Measurements from ENCODE around the gene GOLGA2. TPM values are rescaled to one million over a fixed set of nuclear protein-coding genes. Genes with fewer than 3 reads are reported as not detected.

The GOLGA2 gene
- total and polyA plus RNA-seq, 4 experiments from 2014 or later: 1.4 to 82.4 (median 43.4) TPM

- DNase-seq: no peak
- intact Hi-C loops (cut with micrococcal nuclease): no loop called here
- Mint-ChIP-seq H3K4me1 (peaks cover 7 to 17% (median 12%) of the 10 kb centered on the region in 4 donors), H3K36me3 (no peaks in the 10 kb centered on the region), H3K4me3 (peak overlapping the region in 1 of 8 donors; percentile 17), H3K27me3 (peaks cover 0 to 5% of the 10 kb centered on the region in 2 donors), H3K9me3 (no peaks in the 10 kb centered on the region), H3K27ac (no peak overlapping the region)
- CTCF ChIA-PET (ENCODE audit: partially characterized antibody): interaction anchor here (0.6 to 1.5 kb wide), 2 partner anchors 17 to 347 kb away, joined by 3 read pairs; no protein-coding TSS in a partner anchor
- Histone ChIP-seq H3K9me3 (ENCODE audit: control insufficient read depth in 1 of 2, low read length in 2 of 2) (no peaks in the 10 kb centered on the region), H3K4me3 (ENCODE audit: low read length in 2 of 2) (no peak overlapping the region), H3K27me3 (ENCODE audit: insufficient read depth, low read length) (no peaks in the 10 kb centered on the region), H3K27ac (ENCODE audit: low read depth, low read length) (no peak overlapping the region), H3K4me1 (ENCODE audit: insufficient read depth, low read length) (peaks cover 15% of the 10 kb centered on the region), H3K36me3 (ENCODE audit: insufficient read depth, low read length) (no peaks in the 10 kb centered on the region)
- POLR2A ChIA-PET (ENCODE audit: partially characterized antibody): interaction anchor here (0.6 to 1.0 kb wide), 2 partner anchors 57 to 425 kb away, joined by 4 read pairs; partner anchors contain the start of gene BBLN
Measured at GRCh38 chr9:128216781-128217553, 58.8 kb downstream of the GOLGA2 start.

DNA sequence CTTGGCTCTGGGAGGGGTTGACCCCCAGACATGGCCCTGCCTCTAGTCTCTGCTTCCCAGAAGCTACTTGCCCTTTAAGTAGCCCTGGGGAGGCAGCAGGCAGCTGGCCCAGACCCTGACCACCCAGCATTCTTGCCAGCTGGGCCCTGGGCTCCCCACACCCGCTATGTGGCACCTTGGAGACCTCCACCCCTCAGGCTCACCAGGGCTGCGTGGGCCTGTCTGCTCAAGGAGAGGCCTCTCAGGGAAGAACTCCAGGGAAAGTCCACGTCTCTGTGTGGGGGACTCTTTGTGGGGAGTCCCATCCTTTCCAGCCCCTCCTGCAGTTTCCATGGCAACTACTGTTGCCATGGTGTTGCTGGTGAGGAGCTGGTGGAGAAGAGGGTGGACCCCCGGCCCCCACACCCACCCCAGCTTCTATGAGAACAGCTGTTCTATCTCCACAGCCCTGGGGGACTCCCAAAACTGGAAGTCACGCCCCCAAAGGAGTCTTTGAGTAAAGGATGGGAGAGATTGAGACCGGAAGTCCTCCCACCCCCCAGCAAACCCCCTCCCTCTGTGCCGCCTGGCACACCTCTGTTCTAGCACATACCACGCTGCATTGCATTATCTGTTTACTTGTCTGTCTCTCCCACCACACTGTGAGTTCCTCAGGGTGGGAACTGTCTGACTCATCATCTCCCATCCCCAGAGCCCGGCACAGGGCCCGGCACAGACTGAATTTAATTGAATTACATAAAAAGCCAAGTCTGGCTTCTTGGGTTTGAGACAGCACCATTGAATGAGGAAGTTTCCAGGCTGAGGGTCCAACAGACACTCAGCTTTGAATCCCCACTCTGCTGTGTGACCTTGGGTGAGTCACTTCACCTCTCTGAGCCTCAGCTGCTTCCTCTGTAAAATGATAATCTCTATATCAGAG, 60.1 kb downstream of the GOLGA2 start:
- ChIA-PET CTCF (ENCODE audit: partially characterized antibody) (interaction anchor here (0.6 kb wide), 1 partner anchor 346 kb away, joined by 3 read pairs; no protein-coding TSS in a partner anchor), POLR2A (ENCODE audit: partially characterized antibody) (no interaction called here)
- Histone ChIP-seq H3K27ac (ENCODE audit: low read depth, low read length) (no peak overlapping the region), H3K4me3 (ENCODE audit: low read length in 2 of 2) (no peak overlapping the region), H3K36me3 (ENCODE audit: insufficient read depth, low read length) (no peaks in the 10 kb centered on the region), H3K27me3 (ENCODE audit: insufficient read depth, low read length) (no peaks in the 10 kb centered on the region), H3K4me1 (ENCODE audit: insufficient read depth, low read length) (peaks cover 15% of the 10 kb centered on the region), H3K9me3 (ENCODE audit: control insufficient read depth in 1 of 2, low read length in 2 of 2) (no peaks in the 10 kb centered on the region)
- no peaks in the 10 kb centered on the region for H3K9me3 Mint-ChIP-seq
- H3K4me1 Mint-ChIP-seq: peaks cover 7 to 17% (median 11%) of the 10 kb centered on the region in 4 donors
- no peak for DNase-seq
- intact Hi-C loops (cut with micrococcal nuclease): no loop called here
- H3K27ac Mint-ChIP-seq: no peak overlapping the region
- H3K4me3 Mint-ChIP-seq: no peak overlapping the region
- no peaks in the 10 kb centered on the region for H3K36me3 Mint-ChIP-seq
- H3K27me3 Mint-ChIP-seq: peaks cover 0 to 5% of the 10 kb centered on the region in 2 donors

GRCh38 chr9:128214571-128215490, 61.0 kb downstream of the GOLGA2 start:
- H3K27me3 Mint-ChIP-seq: peaks cover 0 to 5% of the 10 kb centered on the region in 2 donors
- no peak overlapping the region for H3K27ac Mint-ChIP-seq

GRCh38 chr9:128213746-128214497, 61.9 kb downstream of the GOLGA2 start:
- peaks cover 0 to 5% of the 10 kb centered on the region in 2 donors for H3K27me3 Mint-ChIP-seq
- Histone ChIP-seq H3K36me3 (ENCODE audit: insufficient read depth, low read length) (no peaks in the 10 kb centered on the region), H3K27me3 (ENCODE audit: insufficient read depth, low read length) (no peaks in the 10 kb centered on the region), H3K9me3 (ENCODE audit: control insufficient read depth in 1 of 2, low read length in 2 of 2) (no peaks in the 10 kb centered on the region), H3K27ac (ENCODE audit: low read depth, low read length) (no peak overlapping the region), H3K4me3 (ENCODE audit: low read length in 2 of 2) (no peak overlapping the region), H3K4me1 (ENCODE audit: insufficient read depth, low read length) (peaks cover 11% of the 10 kb centered on the region)
- no peak overlapping the region for H3K4me3 Mint-ChIP-seq
- no peaks in the 10 kb centered on the region for H3K9me3 Mint-ChIP-seq
- CTCF ChIA-PET (ENCODE audit: partially characterized antibody): interaction anchor here (1.5 kb wide), 1 partner anchor 82 kb away, joined by 3 read pairs; no protein-coding TSS in a partner anchor
- no peak for DNase-seq
- H3K36me3 Mint-ChIP-seq: no peaks in the 10 kb centered on the region
- POLR2A ChIA-PET (ENCODE audit: partially characterized antibody): no interaction called here
- no peak overlapping the region for H3K27ac Mint-ChIP-seq
- intact Hi-C loops (cut with micrococcal nuclease): no loop called here
- peaks cover 7 to 14% (median 10%) of the 10 kb centered on the region in 4 donors for H3K4me1 Mint-ChIP-seq

More at GRCh38 chr9:128214571-128215490, 61.0 kb downstream of the GOLGA2 start:
- H3K4me3 Mint-ChIP-seq: no peak overlapping the region
- POLR2A ChIA-PET (ENCODE audit: partially characterized antibody): no interaction called here
- intact Hi-C loops (cut with micrococcal nuclease): no loop called here
- no peaks in the 10 kb centered on the region for H3K9me3 ChIP-seq (ENCODE audit: control insufficient read depth in 1 of 2, low read length in 2 of 2)
- no peaks in the 10 kb centered on the region for H3K9me3 Mint-ChIP-seq
- no peak overlapping the region for H3K27ac ChIP-seq (ENCODE audit: low read depth, low read length)
- no peak for DNase-seq
- no peaks in the 10 kb centered on the region for H3K36me3 Mint-ChIP-seq
- H3K27me3 ChIP-seq (ENCODE audit: insufficient read depth, low read length): no peaks in the 10 kb centered on the region
- CTCF ChIA-PET (ENCODE audit: partially characterized antibody): interaction anchor here (1.5 kb wide), 1 partner anchor 81 kb away, joined by 3 read pairs; no protein-coding TSS in a partner anchor
- H3K4me1 ChIP-seq (ENCODE audit: insufficient read depth, low read length): peaks cover 15% of the 10 kb centered on the region
- peaks cover 7 to 17% (median 11%) of the 10 kb centered on the region in 4 donors for H3K4me1 Mint-ChIP-seq
- no peak overlapping the region for H3K4me3 ChIP-seq (ENCODE audit: low read length in 2 of 2)
- no peaks in the 10 kb centered on the region for H3K36me3 ChIP-seq (ENCODE audit: insufficient read depth, low read length)

DNA sequence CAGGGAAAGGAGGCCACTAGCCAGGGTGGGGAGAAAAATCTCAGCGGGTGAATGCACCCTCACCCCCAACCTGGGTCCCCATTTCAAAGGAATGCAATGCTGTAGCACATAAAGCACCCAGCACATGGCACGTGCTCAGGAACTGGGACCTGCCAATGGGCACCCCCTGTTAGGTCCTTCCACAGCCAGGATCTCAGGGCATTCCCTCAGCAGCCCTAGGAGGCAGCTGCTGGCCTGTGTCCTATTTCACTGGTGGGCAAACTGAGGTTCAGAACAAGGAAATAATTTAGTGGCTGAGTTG, 63.9 kb downstream of the GOLGA2 start:
- Mint-ChIP-seq H3K9me3 (no peaks in the 10 kb centered on the region), H3K36me3 (no peaks in the 10 kb centered on the region), H3K4me3 (peak overlapping the region in 1 of 8 donors; percentile 52), H3K27ac (no peak overlapping the region), H3K27me3 (peaks cover 0 to 6% of the 10 kb centered on the region in 2 donors), H3K4me1 (no peaks in the 10 kb centered on the region)
- Histone ChIP-seq H3K27ac (ENCODE audit: low read depth, low read length) (no peak overlapping the region), H3K36me3 (ENCODE audit: insufficient read depth, low read length) (no peaks in the 10 kb centered on the region), H3K27me3 (ENCODE audit: insufficient read depth, low read length) (no peaks in the 10 kb centered on the region), H3K4me3 (ENCODE audit: low read length in 2 of 2) (no peak overlapping the region), H3K4me1 (ENCODE audit: insufficient read depth, low read length) (no peaks in the 10 kb centered on the region), H3K9me3 (ENCODE audit: control insufficient read depth in 1 of 2, low read length in 2 of 2) (no peaks in the 10 kb centered on the region)
- ChIA-PET POLR2A (ENCODE audit: partially characterized antibody) (no interaction called here), CTCF (ENCODE audit: partially characterized antibody) (no interaction called here)
- intact Hi-C loops (cut with micrococcal nuclease): no loop called here
- DNase-seq: no peak

- Mint-ChIP-seq H3K27ac (peak overlapping the region in 1 of 7 donors; percentile 74), H3K4me3 (peak overlapping the region in 1 of 8 donors; percentile 58), H3K27me3 (peaks cover 0 to 6% of the 10 kb centered on the region in 2 donors), H3K9me3 (no peaks in the 10 kb centered on the region), H3K4me1 (no peaks in the 10 kb centered on the region), H3K36me3 (no peaks in the 10 kb centered on the region)
- Histone ChIP-seq H3K4me3 (ENCODE audit: low read length in 2 of 2) (no peak overlapping the region), H3K4me1 (ENCODE audit: insufficient read depth, low read length) (no peaks in the 10 kb centered on the region), H3K27ac (ENCODE audit: low read depth, low read length) (no peak overlapping the region), H3K36me3 (ENCODE audit: insufficient read depth, low read length) (no peaks in the 10 kb centered on the region), H3K9me3 (ENCODE audit: control insufficient read depth in 1 of 2, low read length in 2 of 2) (no peaks in the 10 kb centered on the region), H3K27me3 (ENCODE audit: insufficient read depth, low read length) (no peaks in the 10 kb centered on the region)
- intact Hi-C loops (cut with micrococcal nuclease): no loop called here
- CTCF ChIA-PET (ENCODE audit: partially characterized antibody): no interaction called here
- POLR2A ChIA-PET (ENCODE audit: partially characterized antibody): no interaction called here
- no peak for DNase-seq
Measured at GRCh38 chr9:128211186-128211980, 64.4 kb downstream of the GOLGA2 start.

Data from CD4-positive, alpha-beta memory T cell (primary cell).